ENCODE results near the gene NANOS3. TPM values are rescaled to one million over a fixed set of nuclear protein-coding genes. Genes with fewer than 3 reads are reported as not detected.

NANOS3 gene
- total and polyA plus RNA-seq, 2 of the 13 experiments (the other 11 are each of a cell fraction or from before 2014, with no cell fraction given), result 0.21 TPM; not detected in 1

DNA sequence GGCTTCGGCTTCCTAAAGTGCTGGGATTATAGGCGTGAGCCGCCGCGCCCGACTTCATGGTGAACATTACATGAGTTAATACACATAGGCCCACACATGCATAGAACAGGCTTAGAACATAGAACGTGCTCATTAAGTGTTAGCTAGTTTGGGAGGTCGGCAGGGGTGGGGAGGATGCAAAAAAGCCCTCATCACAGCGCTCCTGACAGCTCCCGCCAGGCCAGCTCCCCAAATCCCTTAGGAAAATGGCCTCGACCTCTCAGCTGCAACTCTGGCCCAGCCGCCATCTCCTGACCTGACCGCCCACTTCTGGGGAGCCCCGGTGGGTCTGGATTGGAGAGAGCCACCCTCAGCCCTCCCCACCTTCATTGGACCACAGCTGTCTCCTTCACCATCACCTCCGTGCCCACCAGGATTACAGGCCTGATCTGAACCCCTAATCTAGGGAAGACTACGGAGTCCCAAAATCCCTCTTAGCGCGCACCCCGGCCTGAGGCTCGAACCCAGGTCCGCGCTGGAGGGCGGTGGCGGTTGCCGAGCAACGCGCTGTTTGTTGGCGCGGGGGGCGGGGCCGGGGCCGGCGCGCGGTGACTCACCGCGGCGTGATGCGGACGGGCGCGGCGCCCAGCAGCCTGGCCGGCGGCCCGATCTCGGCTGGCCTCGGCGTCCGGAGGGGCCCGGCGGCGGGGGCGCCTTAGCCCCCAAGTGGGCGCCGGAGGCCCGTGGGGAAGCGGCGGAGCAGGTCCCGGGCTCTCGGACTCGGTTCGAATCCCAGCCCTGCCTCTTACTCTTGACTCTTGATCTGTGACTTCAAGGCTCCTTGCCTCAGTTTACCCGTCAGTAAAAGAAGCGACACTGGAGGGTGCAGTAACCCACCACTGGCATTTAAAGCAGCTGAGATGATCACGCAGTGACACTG, 26.7 kb upstream of the NANOS3 start (continued):
- TF ChIP-seq ZNF652 (CRISPR knock-in tag; IDR thresholded peaks at IDR 0.05; ENCODE audit: borderline replicate concordance, low read depth) (no peak), SKI (IDR thresholded peaks at IDR 0.05; ENCODE audit: partially characterized antibody) (peak; percentile 83), RFX1 (IDR thresholded peaks at IDR 0.05) (peak; percentile 80), CHD4 (IDR thresholded peaks at IDR 0.05; ENCODE audit: borderline replicate concordance, low read length) (peak; percentile 76; the same call in 1 of the 2 replicates), ZNF431 (CRISPR knock-in tag; IDR thresholded peaks at IDR 0.05; ENCODE audit: borderline replicate concordance, low read depth) (no peak), RFX3 (CRISPR knock-in tag; IDR thresholded peaks at IDR 0.05) (peak; percentile 70), IRF2 (CRISPR knock-in tag; IDR thresholded peaks at IDR 0.05) (0 out of 2 replicates have a peak, but pooled peaks have one; percentile 1), FOSL2 (CRISPR knock-in tag; IDR thresholded peaks at IDR 0.05) (peak; percentile 87), ZNF333 (CRISPR knock-in tag; IDR thresholded peaks at IDR 0.05; ENCODE audit: borderline replicate concordance) (0 out of 2 replicates have a peak, but pooled peaks have one; percentile 48), CC2D1A (CRISPR knock-in tag; IDR thresholded peaks at IDR 0.05) (no peak), CREB1 (IDR thresholded peaks at IDR 0.05) (peak; percentile 33; the same call in 1 of the 2 replicates), CREB1 (CRISPR knock-in tag; IDR thresholded peaks at IDR 0.05) (no peak)
- TF ChIP-seq, protein P1, sequence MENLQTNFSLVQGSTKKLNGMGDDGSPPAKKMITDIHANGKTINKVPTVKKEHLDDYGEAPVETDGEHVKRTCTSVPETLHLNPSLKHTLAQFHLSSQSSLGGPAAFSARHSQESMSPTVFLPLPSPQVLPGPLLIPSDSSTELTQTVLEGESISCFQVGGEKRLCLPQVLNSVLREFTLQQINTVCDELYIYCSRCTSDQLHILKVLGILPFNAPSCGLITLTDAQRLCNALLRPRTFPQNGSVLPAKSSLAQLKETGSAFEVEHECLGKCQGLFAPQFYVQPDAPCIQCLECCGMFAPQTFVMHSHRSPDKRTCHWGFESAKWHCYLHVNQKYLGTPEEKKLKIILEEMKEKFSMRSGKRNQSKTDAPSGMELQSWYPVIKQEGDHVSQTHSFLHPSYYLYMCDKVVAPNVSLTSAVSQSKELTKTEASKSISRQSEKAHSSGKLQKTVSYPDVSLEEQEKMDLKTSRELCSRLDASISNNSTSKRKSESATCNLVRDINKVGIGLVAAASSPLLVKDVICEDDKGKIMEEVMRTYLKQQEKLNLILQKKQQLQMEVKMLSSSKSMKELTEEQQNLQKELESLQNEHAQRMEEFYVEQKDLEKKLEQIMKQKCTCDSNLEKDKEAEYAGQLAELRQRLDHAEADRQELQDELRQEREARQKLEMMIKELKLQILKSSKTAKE (CRISPR knock-in tag; IDR thresholded peaks at IDR 0.05; ENCODE audit: borderline replicate concordance), result no peak
- TF ChIP-seq, protein P2, sequence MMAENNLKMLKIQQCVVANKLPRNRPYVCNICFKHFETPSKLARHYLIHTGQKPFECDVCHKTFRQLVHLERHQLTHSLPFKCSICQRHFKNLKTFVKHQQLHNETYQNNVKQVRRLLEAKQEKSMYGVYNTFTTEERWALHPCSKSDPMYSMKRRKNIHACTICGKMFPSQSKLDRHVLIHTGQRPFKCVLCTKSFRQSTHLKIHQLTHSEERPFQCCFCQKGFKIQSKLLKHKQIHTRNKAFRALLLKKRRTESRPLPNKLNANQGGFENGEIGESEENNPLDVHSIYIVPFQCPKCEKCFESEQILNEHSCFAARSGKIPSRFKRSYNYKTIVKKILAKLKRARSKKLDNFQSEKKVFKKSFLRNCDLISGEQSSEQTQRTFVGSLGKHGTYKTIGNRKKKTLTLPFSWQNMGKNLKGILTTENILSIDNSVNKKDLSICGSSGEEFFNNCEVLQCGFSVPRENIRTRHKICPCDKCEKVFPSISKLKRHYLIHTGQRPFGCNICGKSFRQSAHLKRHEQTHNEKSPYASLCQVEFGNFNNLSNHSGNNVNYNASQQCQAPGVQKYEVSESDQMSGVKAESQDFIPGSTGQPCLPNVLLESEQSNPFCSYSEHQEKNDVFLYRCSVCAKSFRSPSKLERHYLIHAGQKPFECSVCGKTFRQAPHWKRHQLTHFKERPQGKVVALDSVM (CRISPR knock-in tag; IDR thresholded peaks at IDR 0.05), result peak; percentile 5; the same call in 1 of the 2 replicates
- TF ChIP-seq, protein P3, sequence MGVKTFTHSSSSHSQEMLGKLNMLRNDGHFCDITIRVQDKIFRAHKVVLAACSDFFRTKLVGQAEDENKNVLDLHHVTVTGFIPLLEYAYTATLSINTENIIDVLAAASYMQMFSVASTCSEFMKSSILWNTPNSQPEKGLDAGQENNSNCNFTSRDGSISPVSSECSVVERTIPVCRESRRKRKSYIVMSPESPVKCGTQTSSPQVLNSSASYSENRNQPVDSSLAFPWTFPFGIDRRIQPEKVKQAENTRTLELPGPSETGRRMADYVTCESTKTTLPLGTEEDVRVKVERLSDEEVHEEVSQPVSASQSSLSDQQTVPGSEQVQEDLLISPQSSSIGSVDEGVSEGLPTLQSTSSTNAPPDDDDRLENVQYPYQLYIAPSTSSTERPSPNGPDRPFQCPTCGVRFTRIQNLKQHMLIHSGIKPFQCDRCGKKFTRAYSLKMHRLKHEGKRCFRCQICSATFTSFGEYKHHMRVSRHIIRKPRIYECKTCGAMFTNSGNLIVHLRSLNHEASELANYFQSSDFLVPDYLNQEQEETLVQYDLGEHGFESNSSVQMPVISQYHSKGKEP (CRISPR knock-in tag; IDR thresholded peaks at IDR 0.05), result no peak
- TF ChIP-seq, protein P4, sequence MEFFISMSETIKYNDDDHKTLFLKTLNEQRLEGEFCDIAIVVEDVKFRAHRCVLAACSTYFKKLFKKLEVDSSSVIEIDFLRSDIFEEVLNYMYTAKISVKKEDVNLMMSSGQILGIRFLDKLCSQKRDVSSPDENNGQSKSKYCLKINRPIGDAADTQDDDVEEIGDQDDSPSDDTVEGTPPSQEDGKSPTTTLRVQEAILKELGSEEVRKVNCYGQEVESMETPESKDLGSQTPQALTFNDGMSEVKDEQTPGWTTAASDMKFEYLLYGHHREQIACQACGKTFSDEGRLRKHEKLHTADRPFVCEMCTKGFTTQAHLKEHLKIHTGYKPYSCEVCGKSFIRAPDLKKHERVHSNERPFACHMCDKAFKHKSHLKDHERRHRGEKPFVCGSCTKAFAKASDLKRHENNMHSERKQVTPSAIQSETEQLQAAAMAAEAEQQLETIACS (CRISPR knock-in tag; IDR thresholded peaks at IDR 0.05), result no peak
- TF ChIP-seq, protein P5, sequence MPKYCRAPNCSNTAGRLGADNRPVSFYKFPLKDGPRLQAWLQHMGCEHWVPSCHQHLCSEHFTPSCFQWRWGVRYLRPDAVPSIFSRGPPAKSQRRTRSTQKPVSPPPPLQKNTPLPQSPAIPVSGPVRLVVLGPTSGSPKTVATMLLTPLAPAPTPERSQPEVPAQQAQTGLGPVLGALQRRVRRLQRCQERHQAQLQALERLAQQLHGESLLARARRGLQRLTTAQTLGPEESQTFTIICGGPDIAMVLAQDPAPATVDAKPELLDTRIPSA (CRISPR knock-in tag; IDR thresholded peaks at IDR 0.05; ENCODE audit: borderline replicate concordance), result no peak
- TF ChIP-seq, protein P6, sequence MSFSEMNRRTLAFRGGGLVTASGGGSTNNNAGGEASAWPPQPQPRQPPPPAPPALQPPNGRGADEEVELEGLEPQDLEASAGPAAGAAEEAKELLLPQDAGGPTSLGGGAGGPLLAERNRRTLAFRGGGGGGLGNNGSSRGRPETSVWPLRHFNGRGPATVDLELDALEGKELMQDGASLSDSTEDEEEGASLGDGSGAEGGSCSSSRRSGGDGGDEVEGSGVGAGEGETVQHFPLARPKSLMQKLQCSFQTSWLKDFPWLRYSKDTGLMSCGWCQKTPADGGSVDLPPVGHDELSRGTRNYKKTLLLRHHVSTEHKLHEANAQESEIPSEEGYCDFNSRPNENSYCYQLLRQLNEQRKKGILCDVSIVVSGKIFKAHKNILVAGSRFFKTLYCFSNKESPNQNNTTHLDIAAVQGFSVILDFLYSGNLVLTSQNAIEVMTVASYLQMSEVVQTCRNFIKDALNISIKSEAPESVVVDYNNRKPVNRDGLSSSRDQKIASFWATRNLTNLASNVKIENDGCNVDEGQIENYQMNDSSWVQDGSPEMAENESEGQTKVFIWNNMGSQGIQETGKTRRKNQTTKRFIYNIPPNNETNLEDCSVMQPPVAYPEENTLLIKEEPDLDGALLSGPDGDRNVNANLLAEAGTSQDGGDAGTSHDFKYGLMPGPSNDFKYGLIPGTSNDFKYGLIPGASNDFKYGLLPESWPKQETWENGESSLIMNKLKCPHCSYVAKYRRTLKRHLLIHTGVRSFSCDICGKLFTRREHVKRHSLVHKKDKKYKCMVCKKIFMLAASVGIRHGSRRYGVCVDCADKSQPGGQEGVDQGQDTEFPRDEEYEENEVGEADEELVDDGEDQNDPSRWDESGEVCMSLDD (CRISPR knock-in tag; IDR thresholded peaks at IDR 0.05; ENCODE audit: borderline replicate concordance), result no peak

All from HepG2 (cell line).